ENCODE results near the gene GABPB1. TPM values are rescaled to one million over a fixed set of nuclear protein-coding genes. Genes with fewer than 3 reads are reported as not detected.

The GABPB1 gene
- total RNA-seq, 1 donor from 2014 or later: 10.9 TPM

DNA sequence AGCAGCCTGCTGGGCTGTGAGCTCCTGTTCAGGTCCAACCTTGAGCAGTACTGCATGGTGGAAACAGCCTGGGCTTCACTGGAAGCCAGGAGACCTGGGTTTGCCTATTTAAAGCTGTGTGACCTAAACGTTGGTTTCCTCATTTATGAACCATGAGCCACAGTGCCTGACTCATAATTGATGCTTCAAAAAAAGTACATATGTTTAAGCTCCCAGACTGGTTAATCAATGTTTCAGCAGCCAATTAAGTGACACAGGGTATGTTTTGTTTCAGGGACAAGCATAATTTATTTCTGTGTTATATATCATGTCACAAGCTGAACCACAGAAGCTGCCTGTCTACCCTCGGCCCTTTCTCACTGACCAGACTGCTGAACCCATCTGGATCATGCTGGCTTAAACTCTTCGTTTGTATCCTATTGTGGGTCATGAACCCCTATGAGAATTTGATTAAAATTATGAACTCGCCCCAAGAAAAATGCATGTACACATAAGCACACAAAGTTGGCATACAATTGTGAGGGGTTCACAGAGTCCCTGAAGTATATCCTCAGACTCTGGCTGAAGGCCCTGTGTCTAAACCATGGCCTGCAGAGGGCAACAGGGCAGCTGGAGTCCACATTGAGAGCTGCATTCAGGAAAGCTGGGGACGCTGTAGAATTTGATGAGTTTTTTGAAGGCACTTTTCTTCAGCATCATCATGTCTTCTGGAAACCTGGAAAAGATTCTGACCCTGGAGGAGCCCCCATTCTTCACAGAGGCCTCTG lies 113.1 kb downstream of the GABPB1 start:
- Histone ChIP-seq H3K9me3 (no peaks in the 10 kb centered on the region), H3K27ac (no peak overlapping the region), H3K36me3 (no peaks in the 10 kb centered on the region), H3K4me3 (no peak overlapping the region), H3K27me3 (no peaks in the 10 kb centered on the region), H3K4me1 (no peaks in the 10 kb centered on the region)
- DNase-seq (ENCODE audit: low spot score in 2 of 2): no peak
- TF ChIP-seq, protein P1, sequence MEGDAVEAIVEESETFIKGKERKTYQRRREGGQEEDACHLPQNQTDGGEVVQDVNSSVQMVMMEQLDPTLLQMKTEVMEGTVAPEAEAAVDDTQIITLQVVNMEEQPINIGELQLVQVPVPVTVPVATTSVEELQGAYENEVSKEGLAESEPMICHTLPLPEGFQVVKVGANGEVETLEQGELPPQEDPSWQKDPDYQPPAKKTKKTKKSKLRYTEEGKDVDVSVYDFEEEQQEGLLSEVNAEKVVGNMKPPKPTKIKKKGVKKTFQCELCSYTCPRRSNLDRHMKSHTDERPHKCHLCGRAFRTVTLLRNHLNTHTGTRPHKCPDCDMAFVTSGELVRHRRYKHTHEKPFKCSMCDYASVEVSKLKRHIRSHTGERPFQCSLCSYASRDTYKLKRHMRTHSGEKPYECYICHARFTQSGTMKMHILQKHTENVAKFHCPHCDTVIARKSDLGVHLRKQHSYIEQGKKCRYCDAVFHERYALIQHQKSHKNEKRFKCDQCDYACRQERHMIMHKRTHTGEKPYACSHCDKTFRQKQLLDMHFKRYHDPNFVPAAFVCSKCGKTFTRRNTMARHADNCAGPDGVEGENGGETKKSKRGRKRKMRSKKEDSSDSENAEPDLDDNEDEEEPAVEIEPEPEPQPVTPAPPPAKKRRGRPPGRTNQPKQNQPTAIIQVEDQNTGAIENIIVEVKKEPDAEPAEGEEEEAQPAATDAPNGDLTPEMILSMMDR (IDR thresholded peaks at IDR 0.05): no peak
- intact Hi-C loops (cut with DNase I): no loop called here

DNA sequence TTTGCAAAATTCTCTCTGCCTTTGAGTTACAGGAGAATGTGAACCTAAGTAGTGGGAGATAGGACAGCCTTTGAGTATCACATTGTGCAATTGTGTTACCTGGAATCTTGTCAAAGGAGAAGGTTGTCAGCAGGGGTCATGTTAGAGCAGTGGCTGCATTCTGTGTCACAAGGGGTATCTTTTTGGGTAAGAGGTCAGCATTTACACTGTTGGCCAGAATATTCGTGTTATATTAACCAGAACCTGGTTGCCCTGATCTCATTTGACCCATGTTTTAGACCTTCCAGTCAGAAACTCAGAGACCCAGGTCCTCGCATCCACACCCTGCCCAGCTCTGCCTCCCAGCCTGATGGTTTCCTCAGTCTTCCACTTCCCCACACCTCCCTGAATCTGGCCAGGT lies 116.7 kb downstream of the GABPB1 start:
- Histone ChIP-seq H3K36me3 (no peaks in the 10 kb centered on the region), H3K27me3 (no peaks in the 10 kb centered on the region), H3K9me3 (no peaks in the 10 kb centered on the region), H3K4me1 (no peaks in the 10 kb centered on the region), H3K4me3 (no peak overlapping the region), H3K27ac (no peak overlapping the region)
- intact Hi-C loops (cut with DNase I): no loop called here
- TF ChIP-seq, protein P1 (IDR thresholded peaks at IDR 0.05): no peak
- no peak for DNase-seq (ENCODE audit: low spot score in 2 of 2)

GRCh38 chr15:50236433-50236832 lies 118.6 kb downstream of the GABPB1 start:
- Histone ChIP-seq H3K27ac (no peak overlapping the region), H3K4me1 (no peaks in the 10 kb centered on the region), H3K4me3 (no peak overlapping the region), H3K27me3 (no peaks in the 10 kb centered on the region), H3K36me3 (no peaks in the 10 kb centered on the region), H3K9me3 (no peaks in the 10 kb centered on the region)
- no peak for DNase-seq (ENCODE audit: low spot score in 2 of 2)
- intact Hi-C loops (cut with DNase I): no loop called here
- TF ChIP-seq, protein P1 (IDR thresholded peaks at IDR 0.05): no peak

GRCh38 chr15:50235794-50236193 lies 119.2 kb downstream of the GABPB1 start:
- Histone ChIP-seq H3K9me3 (no peaks in the 10 kb centered on the region), H3K27ac (no peak overlapping the region), H3K27me3 (no peaks in the 10 kb centered on the region), H3K36me3 (no peaks in the 10 kb centered on the region), H3K4me1 (no peaks in the 10 kb centered on the region), H3K4me3 (no peak overlapping the region)
- TF ChIP-seq, protein P1 (IDR thresholded peaks at IDR 0.05): no peak
- DNase-seq (ENCODE audit: low spot score in 2 of 2): no peak
- intact Hi-C loops (cut with DNase I): no loop called here

DNA sequence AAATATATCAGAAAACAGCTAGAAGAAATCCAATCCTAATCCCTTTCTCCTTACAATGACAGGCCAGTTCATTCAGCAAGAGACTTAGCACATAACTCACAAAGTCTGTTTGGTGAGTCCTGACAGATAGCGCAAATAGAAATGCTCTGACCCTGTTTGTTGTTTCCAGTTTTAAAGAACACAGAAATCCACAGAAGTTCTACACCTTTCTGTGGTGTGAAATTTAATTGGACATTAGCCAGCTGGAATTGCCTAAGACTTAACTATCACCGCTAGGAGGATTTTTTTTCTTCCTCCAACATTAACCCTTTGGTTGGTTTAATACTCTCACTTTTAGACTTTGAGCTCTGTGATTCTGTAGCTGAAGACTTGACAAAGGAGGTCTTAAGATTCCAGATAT lies 120.2 kb downstream of the GABPB1 start:
- TF ChIP-seq, protein P1 (IDR thresholded peaks at IDR 0.05): no peak
- Histone ChIP-seq H3K27ac (no peak overlapping the region), H3K9me3 (no peaks in the 10 kb centered on the region), H3K36me3 (no peaks in the 10 kb centered on the region), H3K27me3 (no peaks in the 10 kb centered on the region), H3K4me1 (no peaks in the 10 kb centered on the region), H3K4me3 (no peak overlapping the region)
- intact Hi-C loops (cut with DNase I): no loop called here
- no peak for DNase-seq (ENCODE audit: low spot score in 2 of 2)

All from ascending aorta (tissue), 2 donors.